B cell (primary cell): ENCODE measurements around the gene ZDHHC14.

ENCODE experiments used
- EZH2 ChIP-seq: IDR thresholded peaks from 2 replicates; pipeline ENCODE4 v1.6.1; 2012; ENCODE audit warnings: borderline replicate concordance, low read depth, mild to moderate bottlenecking, moderate library complexity, low read length; ENCODE audit not compliant: insufficient read depth, poor library complexity, severe bottlenecking
- TF ChIP-seq, protein P1 (sequence below): fragments of 200-600 bp; IDR thresholded peaks from one replicate; pipeline ENCODE4 v1.8.0; 2022; ENCODE audit warnings: antibody characterized with exemption, mild to moderate bottlenecking

DNA sequence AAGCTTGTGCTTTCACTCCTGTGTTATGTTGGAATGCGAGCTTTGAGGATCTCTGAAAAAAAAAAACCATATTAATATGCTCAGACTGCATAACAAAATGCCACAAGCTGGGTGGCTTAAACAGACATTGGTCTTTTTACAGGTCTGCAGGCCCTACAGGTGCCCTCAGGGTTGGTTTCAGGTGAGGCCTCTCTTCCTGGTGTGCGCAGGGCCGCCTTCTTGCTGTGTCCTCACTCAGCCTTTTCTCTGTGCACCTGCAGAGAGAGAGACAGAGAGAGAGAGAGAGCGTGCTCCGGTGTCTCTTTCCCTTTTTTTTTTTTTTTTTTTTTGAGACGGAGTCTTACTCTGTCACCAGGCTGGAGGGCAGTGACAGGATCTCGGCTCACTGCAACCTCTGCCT, 327.9 kb downstream of the ZDHHC14 start:
- no peak for TF ChIP-seq EZH2
- TF ChIP-seq, protein P1, sequence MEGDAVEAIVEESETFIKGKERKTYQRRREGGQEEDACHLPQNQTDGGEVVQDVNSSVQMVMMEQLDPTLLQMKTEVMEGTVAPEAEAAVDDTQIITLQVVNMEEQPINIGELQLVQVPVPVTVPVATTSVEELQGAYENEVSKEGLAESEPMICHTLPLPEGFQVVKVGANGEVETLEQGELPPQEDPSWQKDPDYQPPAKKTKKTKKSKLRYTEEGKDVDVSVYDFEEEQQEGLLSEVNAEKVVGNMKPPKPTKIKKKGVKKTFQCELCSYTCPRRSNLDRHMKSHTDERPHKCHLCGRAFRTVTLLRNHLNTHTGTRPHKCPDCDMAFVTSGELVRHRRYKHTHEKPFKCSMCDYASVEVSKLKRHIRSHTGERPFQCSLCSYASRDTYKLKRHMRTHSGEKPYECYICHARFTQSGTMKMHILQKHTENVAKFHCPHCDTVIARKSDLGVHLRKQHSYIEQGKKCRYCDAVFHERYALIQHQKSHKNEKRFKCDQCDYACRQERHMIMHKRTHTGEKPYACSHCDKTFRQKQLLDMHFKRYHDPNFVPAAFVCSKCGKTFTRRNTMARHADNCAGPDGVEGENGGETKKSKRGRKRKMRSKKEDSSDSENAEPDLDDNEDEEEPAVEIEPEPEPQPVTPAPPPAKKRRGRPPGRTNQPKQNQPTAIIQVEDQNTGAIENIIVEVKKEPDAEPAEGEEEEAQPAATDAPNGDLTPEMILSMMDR = no peak
